ENCODE measurements around the gene MRGPRG. TPM values are rescaled to one million over a fixed set of nuclear protein-coding genes. Genes with fewer than 3 reads are reported as not detected.

MRGPRG gene
- total and polyA plus RNA-seq, 2 donors (not counting 1 experiment from before 2014, with no cell fraction given) = not detected

DNA sequence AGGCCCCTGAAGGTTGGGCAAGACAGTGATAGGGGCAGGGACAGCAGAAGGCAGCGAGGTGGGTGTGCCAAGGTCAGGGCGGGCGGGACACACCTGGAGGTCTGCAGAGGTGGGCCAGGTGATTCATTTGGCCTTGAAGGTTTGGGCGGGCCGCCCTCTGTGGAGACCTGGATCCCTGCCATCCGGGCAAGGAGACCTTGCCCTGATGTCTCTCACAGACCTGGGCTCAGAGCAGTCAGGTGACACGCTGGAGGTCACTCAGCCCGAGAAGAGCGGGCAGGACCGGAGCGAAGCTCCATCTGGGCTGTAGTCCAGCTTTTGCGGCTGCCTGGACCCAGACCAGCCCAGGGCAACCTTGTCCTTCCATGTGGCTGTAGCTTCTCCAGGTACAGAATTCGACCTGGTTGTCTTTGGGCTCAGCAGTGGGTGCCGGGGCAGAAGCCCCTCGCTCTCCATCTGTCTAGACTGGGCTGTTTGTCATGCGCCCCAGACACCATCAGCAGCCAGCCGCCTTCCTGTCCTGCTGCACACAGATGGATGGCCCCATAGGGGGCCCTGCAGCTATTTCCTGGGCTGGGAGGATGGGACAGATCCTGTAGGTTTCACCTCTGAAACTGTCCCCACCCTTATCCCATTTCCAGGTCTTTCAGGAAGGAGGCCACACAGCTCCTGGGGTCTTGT is 3.1 kb downstream of the MRGPRG start:
- no peak overlapping the region for H3K27ac ChIP-seq (ENCODE audit: insufficient read depth, low read length)
- no peaks in the 10 kb centered on the region for H3K9me3 ChIP-seq (ENCODE audit: control insufficient read depth, insufficient read depth, low read depth, low read length)
- no peak overlapping the region for H2AFZ ChIP-seq (ENCODE audit: low read length)
- no peak for TF ChIP-seq EZH2 (IDR thresholded peaks at IDR 0.05; ENCODE audit: low read length, missing control alignments)
- TF ChIP-seq, protein P1, sequence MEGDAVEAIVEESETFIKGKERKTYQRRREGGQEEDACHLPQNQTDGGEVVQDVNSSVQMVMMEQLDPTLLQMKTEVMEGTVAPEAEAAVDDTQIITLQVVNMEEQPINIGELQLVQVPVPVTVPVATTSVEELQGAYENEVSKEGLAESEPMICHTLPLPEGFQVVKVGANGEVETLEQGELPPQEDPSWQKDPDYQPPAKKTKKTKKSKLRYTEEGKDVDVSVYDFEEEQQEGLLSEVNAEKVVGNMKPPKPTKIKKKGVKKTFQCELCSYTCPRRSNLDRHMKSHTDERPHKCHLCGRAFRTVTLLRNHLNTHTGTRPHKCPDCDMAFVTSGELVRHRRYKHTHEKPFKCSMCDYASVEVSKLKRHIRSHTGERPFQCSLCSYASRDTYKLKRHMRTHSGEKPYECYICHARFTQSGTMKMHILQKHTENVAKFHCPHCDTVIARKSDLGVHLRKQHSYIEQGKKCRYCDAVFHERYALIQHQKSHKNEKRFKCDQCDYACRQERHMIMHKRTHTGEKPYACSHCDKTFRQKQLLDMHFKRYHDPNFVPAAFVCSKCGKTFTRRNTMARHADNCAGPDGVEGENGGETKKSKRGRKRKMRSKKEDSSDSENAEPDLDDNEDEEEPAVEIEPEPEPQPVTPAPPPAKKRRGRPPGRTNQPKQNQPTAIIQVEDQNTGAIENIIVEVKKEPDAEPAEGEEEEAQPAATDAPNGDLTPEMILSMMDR (conservative IDR thresholded peaks at IDR 0.05 in 1 of 2, IDR thresholded peaks at IDR 0.05 in 1 of 2; ENCODE audit: low read depth in 1 of 2, low read length in 2 of 2) = no peak
- no peaks in the 10 kb centered on the region for H3K79me2 ChIP-seq (ENCODE audit: control insufficient read depth, insufficient read depth, low read length)
- peaks cover 3% of the 10 kb centered on the region for H3K27me3 ChIP-seq (ENCODE audit: control insufficient read depth, insufficient read depth, low read length)
- no peaks in the 10 kb centered on the region for H3K4me1 ChIP-seq (ENCODE audit: control insufficient read depth, extremely low read depth, insufficient read depth, low read length)
- no peak for DNase-seq (ENCODE audit: low read depth in 2 of 2)
- no peak overlapping the region for H3K4me2 ChIP-seq (ENCODE audit: extremely low read depth, insufficient read depth, low read length)
- no peak overlapping the region for H3K4me3 ChIP-seq (replicated peaks in 1 of 4; ENCODE audit: control extremely low read depth in 1 of 4, insufficient read depth in 1 of 4, low read depth in 3 of 4, low read length in 4 of 4)
- no peaks in the 10 kb centered on the region for H4K20me1 ChIP-seq (ENCODE audit: control insufficient read depth, extremely low read depth, insufficient read depth, low read length)
- H3K36me3 ChIP-seq (ENCODE audit: control insufficient read depth, insufficient read depth, low read length) = no peaks in the 10 kb centered on the region
- H3K9ac ChIP-seq (ENCODE audit: insufficient read depth, low read length) = no peak overlapping the region

DNA sequence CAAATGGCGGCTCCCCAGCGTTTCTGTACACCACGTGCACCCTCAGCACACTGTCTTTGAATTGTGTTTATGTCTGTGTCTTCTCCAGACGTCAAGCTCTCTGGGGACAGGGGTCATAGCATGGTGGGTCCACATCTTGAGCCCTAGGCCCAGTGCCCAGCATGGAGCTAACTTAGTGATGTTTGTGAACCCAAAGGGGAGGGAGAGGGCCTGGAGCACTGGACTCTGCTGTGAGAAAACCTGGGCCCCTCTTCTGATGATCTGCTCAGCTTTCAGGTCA is 4.3 kb downstream of the MRGPRG start:
- Histone ChIP-seq H2AFZ (ENCODE audit: low read length) (no peak overlapping the region), H4K20me1 (ENCODE audit: control insufficient read depth, extremely low read depth, insufficient read depth, low read length) (no peaks in the 10 kb centered on the region), H3K79me2 (ENCODE audit: control insufficient read depth, insufficient read depth, low read length) (no peaks in the 10 kb centered on the region), H3K4me3 (replicated peaks in 1 of 4; ENCODE audit: control extremely low read depth in 1 of 4, insufficient read depth in 1 of 4, low read depth in 3 of 4, low read length in 4 of 4) (no peak overlapping the region), H3K27me3 (ENCODE audit: control insufficient read depth, insufficient read depth, low read length) (peaks cover 3% of the 10 kb centered on the region), H3K9ac (ENCODE audit: insufficient read depth, low read length) (no peak overlapping the region), H3K36me3 (ENCODE audit: control insufficient read depth, insufficient read depth, low read length) (no peaks in the 10 kb centered on the region), H3K4me2 (ENCODE audit: extremely low read depth, insufficient read depth, low read length) (no peak overlapping the region), H3K27ac (ENCODE audit: insufficient read depth, low read length) (no peak overlapping the region), H3K9me3 (ENCODE audit: control insufficient read depth, insufficient read depth, low read depth, low read length) (no peaks in the 10 kb centered on the region), H3K4me1 (ENCODE audit: control insufficient read depth, extremely low read depth, insufficient read depth, low read length) (no peaks in the 10 kb centered on the region)
- no peak for TF ChIP-seq EZH2 (IDR thresholded peaks at IDR 0.05; ENCODE audit: low read length, missing control alignments)
- TF ChIP-seq, protein P1 (conservative IDR thresholded peaks at IDR 0.05 in 1 of 2, IDR thresholded peaks at IDR 0.05 in 1 of 2; ENCODE audit: low read depth in 1 of 2, low read length in 2 of 2) = no peak
- no peak for DNase-seq (ENCODE audit: low read depth in 2 of 2)

DNA sequence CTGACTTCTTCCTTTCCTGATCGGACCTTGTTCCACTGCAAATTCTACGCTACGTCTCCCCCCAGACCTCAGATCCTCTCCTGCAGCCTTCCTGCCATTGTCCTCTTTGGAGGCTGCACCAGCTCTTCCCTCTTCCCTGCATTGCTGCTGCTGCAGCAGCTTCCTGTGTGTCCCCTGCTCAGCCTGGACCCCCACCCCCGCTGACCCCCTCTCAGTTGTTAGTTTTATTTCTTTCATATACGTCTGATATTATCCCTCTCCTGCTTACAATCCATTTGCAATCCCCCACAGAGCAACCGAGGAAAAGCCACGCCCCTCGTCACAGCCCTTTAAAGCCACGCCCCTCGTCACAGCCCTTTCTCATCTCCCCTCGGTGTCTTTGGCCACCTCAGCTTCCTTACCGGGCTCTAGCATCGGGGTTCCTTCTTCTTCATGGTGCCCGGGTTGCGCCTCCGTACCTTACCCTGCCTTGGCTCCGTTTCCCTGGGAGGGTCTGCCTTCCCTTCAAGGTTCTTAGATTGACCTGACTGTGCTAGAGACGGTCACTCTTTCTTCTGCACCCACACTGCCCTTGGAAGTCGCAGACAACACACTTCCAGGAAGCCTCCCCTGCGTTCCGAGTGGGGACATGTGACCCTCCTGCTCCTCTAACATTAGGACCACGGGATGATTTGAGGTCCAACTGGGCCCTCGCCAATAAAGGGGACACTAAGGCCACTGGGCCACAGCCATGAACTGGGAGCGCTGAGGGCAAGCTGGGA is 4.8 kb downstream of the MRGPRG start:
- Histone ChIP-seq H2AFZ (ENCODE audit: low read length) (no peak overlapping the region), H3K79me2 (ENCODE audit: control insufficient read depth, insufficient read depth, low read length) (no peaks in the 10 kb centered on the region), H3K4me1 (ENCODE audit: control insufficient read depth, extremely low read depth, insufficient read depth, low read length) (no peaks in the 10 kb centered on the region), H3K27me3 (ENCODE audit: control insufficient read depth, insufficient read depth, low read length) (peaks cover 3% of the 10 kb centered on the region), H3K36me3 (ENCODE audit: control insufficient read depth, insufficient read depth, low read length) (no peaks in the 10 kb centered on the region), H3K9me3 (ENCODE audit: control insufficient read depth, insufficient read depth, low read depth, low read length) (no peaks in the 10 kb centered on the region), H3K27ac (ENCODE audit: insufficient read depth, low read length) (no peak overlapping the region), H3K9ac (ENCODE audit: insufficient read depth, low read length) (no peak overlapping the region), H3K4me3 (replicated peaks in 1 of 4; ENCODE audit: control extremely low read depth in 1 of 4, insufficient read depth in 1 of 4, low read depth in 3 of 4, low read length in 4 of 4) (no peak overlapping the region), H3K4me2 (ENCODE audit: extremely low read depth, insufficient read depth, low read length) (no peak overlapping the region), H4K20me1 (ENCODE audit: control insufficient read depth, extremely low read depth, insufficient read depth, low read length) (no peaks in the 10 kb centered on the region)
- no peak for DNase-seq (ENCODE audit: low read depth in 2 of 2)
- TF ChIP-seq, protein P1 (conservative IDR thresholded peaks at IDR 0.05 in 1 of 2, IDR thresholded peaks at IDR 0.05 in 1 of 2; ENCODE audit: low read depth in 1 of 2, low read length in 2 of 2) = no peak
- no peak for TF ChIP-seq EZH2 (IDR thresholded peaks at IDR 0.05; ENCODE audit: low read length, missing control alignments)

Measured in fibroblast of lung (primary cell).